HG03108 (cell line): ENCODE measurements around the gene NAB2.

Experiments
- ATAC-seq: cut with Tn5 transposase; IDR thresholded peaks from one replicate; pipeline ENCODE4 v1.9.1; 2021; ENCODE audit warnings: moderate library complexity; ENCODE audit not compliant: unreplicated experiment

Gene NAB2

GRCh38 chr12:57093415-57094207 lies 4.7 kb downstream of the NAB2 start:
- ATAC-seq, result no peak

GRCh38 chr12:57094208-57095160 lies 5.6 kb downstream of the NAB2 start:
- ATAC-seq, result no peak

DNA sequence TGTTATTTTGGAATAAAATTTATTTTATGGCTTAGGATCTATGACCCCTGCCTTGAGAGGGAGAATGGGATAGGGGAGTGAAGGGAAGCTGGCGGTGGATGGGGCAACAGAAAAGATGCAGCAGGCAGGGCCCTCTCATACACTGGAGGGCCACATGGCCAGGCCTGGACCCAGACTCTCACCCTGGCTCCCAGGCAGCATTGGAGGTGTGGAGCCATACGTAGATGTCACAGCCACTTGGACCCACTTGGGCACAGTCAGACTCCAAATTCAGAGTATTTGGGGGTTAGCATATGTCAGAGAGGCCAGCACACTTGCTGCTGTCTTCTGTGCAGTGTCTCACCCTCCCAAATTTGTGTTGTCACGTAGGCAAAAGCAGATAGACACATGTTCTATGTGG lies 6.5 kb downstream of the NAB2 start:
- no peak for ATAC-seq

DNA sequence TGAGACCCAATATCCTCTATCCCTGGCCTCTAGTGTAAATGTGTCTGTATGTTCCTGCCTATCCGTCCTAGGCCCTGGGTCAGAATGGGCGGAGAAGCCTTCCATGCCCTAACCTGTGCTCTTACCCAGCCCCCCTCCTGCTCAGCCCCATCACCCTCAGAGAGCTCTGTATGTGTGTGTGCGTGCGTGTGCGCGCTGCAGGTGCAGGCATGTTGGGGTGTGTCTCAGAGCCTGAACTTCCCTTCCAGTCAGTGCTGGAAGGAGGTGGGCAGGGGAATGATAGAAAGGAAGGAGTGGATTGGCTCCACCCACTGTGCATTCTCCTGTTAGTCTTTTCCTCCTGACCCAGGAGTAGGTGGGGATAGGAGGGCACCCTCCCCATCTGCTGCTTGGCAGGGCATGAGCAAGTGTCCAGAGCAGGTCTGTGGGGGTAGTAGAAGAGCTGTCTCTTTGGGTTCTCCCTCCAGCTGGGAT lies 7.2 kb downstream of the NAB2 start:
- ATAC-seq, result no peak

- no peak for ATAC-seq
Observed at GRCh38 chr12:57096748-57097553, 8.0 kb downstream of the NAB2 start.

GRCh38 chr12:57097554-57097835 lies 8.6 kb downstream of the NAB2 start:
- no peak for ATAC-seq

- no peak for ATAC-seq
Observed at GRCh38 chr12:57098546-57098945, 9.6 kb downstream of the NAB2 start.

GRCh38 chr12:57099047-57099714 lies 10.3 kb downstream of the NAB2 start:
- ATAC-seq, result no peak

DNA sequence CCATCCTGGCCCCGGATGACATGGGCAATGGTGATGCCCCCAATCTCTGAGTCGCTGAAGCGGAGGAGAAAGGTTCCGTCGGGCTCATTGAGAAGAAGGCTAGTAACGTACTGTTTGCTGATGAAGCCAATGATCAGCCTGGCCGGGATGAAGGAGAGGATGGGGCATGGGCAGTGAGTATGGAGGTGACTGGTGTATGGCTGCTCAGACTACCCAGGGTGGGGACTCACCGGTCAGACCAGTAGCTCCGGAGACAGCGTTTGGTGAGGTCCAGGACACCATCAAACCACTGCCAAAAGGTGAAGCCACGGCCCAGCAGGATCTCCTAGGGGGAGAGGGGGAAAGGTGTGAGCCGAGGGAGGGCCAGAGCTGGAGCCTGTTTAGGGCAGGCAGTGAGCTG lies 10.9 kb downstream of the NAB2 start:
- ATAC-seq, result no peak

DNA sequence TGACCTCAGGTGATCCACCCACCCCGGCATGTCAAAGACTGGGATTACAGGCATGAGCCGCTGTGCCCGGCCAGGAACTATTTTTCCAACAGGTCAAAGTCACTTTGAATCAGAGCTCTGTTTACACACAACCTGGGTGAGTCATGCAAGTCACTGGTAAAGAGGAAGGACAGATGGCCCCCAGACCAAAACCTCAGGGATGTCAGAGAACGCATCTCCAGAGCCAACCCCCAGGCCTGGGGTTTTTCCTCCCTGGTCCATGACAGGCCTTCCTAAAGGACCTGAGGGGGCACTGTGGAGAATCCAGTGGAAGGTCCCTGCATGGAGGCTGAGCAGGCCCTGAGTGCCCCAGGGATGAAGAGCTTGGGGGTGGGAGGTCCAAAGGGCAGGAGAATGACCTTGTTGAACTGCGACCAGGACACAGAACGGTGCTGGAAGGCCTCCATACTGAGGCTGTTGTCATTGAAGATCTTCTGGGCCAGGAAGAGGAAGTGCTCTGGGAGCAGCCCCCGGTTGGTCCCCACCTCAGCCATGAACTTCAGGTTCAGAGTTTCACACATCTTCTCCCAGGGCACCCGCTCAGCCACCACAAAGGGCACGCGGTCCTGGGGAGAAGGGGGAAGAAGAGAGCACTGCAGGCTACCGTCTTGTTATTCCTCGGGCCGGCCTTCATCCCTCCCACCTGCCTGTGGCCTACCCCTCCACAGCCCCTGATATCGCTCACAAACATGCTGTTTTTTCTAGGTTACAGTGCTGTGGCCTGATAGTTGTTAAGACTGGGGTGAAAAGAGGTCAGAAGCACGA lies 13.2 kb downstream of the NAB2 start:
- no peak for ATAC-seq

DNA sequence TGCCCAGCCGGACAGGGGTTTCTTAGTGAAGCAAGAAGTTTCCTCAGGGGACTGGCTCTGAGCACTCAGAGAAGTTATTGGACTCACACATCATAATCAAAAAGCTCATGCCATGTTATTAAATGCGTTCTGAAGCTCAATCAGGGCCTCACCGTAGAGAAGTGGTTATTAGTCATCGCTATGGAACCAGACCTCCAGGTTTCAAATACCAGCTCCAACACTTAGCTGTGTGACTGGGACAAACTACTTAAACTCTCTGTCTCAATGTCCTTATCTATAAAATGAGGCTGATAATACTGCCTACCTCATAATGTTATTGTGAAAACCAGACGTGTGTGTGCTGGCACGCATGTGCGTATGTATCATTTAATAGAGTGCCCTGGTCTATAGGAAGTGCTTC lies 14.9 kb downstream of the NAB2 start:
- ATAC-seq, result no peak

GRCh38 chr12:57104292-57104910 lies 15.5 kb downstream of the NAB2 start:
- no peak for ATAC-seq

DNA sequence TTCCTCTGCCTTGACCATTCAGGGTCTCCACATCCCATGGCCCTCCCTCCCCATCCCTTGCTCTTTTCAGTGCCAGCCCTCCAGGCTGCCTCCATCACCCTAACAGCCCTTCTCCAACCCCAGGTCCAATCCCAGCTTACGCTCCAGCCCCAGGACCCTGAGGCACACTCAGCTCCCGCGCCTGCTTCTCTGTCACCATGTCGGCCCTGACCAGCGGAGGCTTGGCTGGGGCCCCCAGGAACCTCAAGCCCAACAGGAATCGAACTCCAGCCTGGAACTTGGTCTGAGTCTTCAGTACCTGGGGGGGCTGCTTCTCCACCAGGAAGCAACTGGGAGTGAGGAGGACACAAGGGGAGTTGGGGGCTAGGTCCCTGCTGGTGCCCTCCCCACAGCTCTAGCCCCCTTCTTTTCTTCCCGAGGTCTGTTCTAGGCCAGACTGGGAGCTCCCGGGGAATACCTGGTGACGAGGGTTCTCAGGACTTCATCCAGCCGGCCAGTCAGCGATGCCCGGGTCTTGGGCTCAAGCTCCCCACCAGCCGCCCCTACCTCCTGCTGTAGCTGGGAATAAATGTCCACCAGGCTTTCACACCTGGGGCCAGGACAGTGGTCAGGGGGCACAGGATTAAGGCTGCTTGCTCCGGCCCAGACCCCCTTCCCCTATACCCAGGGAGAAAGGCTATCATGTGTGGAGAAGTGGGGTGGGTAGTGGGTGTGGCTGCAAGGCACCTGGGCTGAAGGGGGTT lies 16.3 kb downstream of the NAB2 start:
- ATAC-seq, result no peak

DNA sequence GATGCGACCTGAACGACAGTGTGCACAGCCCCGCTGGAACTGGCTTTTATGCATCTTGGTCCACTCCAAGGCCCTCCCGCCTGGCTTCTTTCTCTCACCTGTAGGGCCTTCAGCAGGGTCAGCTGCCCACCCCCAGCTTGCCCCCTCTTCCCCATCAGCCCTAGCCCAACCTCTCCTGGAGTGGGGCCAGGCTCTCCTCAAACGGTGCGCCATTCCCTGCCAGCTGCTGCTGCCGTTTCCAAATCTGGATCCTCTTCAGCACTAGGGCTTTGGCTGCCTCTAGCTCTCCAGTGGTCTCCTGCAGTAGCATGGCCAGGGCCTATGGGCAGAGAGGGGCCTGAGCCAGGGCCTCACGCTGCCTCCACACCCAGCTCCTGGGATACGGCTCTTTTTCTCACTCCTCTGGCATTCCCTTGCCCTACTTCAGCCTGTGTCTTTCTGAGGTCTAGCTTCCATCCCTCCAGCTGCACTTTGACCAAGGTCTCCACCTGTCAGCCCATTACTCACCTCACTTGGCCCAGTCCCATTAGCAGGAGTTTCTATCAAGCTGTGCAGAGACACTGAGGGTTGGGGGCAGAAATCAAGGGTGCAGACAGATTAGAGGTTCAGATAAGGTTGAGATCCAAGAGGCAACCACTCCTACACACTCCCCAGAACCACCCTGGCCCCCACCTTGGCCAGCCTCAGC lies 17.3 kb downstream of the NAB2 start:
- no peak for ATAC-seq

GRCh38 chr12:57107456-57108155 lies 18.7 kb downstream of the NAB2 start:
- no peak for ATAC-seq

DNA sequence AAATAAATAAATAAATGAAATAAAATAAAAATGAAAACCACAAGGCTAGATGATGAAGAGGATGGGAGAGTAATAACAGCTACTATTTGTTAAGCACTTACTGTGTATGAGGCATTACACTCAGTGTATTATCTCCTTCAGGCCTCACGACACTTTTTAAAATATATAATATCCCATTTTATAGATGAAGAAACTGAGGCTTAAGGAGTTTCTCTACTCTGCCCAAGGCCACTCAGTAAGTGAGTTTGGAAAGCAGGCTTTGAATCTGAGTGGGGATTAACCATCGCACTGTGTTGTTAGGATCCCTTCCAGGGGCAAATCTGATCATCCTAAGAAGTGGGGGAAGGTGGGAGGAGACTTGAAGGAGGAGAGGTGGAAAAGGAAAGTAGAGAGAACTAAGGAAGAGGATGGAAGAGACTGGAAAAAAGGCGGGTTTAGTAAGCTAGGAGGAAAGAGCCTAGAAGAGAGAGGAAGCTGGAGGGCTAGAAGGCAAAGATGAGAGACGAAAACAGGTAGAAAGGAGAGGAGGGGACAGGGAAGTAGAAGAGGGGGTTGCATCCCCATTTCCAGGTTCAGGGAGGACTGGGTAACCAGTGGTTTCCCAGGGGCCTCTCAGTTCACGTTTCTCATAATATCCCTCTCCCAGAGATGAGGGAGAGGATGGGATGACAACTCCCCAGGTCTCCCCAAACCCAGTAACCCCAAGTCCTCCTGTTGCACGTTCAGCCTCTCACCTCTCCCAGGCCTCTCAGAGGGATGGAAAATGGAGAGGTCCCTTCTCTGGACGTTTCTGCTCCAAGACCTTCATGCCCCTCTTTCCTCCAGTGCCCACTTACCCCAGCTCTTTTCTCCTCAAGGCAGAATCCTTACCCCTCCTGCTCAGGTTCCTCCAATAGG lies 20.5 kb downstream of the NAB2 start:
- ATAC-seq, result no peak
